Activated naive CD4-positive, alpha-beta T cell treated with anti-CD3 and anti-CD28 coated beads, Interleukin-2, amount 10 ng/mL, durations not matched to agents 7 days and 5 days (primary cell): ENCODE data around the gene KRT17.
"Not testable (repeated sequence)": the region's sequence is repeated elsewhere in the genome, so short reads cannot be mapped to it uniquely, and the experiment has no call there.

Source experiments
- CTCF ChIA-PET: fragments of 350-600 bp; sonication (Branson Sonifier 250); formaldehyde crosslinking; loops from one replicate; lab custom pipeline; 2021; ENCODE audit warnings: antibody characterized with exemption; lab: Charles Lee
- DNase-seq: peaks from one replicate; pipeline ENCODE4 v3.0.0-alpha.2; 2020
- H3K27ac Mint-ChIP-seq: one replicate; pipeline ENCODE4 v1.8.0; 2021; ENCODE audit warnings: mild to moderate bottlenecking, moderate library complexity, mixed read lengths
- H3K27me3 Mint-ChIP-seq: one replicate; pipeline ENCODE4 v1.8.0; 2021; ENCODE audit warnings: mild to moderate bottlenecking, mixed read lengths
- H3K36me3 Mint-ChIP-seq: one replicate; pipeline ENCODE4 v1.8.0; 2021; ENCODE audit warnings: mixed read lengths
- H3K4me1 Mint-ChIP-seq: one replicate; pipeline ENCODE4 v1.8.0; 2021; ENCODE audit warnings: mixed read lengths
- H3K4me3 Mint-ChIP-seq: one replicate; pipeline ENCODE4 v1.8.0; 2021; ENCODE audit warnings: mild to moderate bottlenecking, moderate library complexity, mixed read lengths
- H3K9me3 Mint-ChIP-seq: one replicate; pipeline ENCODE4 v1.8.0; 2021; ENCODE audit warnings: mixed read lengths

Gene KRT17

GRCh38 chr17:41649923-41650519 is 25.6 kb upstream of the KRT17 start:
- no peaks in the 10 kb centered on the region for H3K36me3 Mint-ChIP-seq
- H3K4me3 Mint-ChIP-seq, result no peak overlapping the region
- DNase-seq, result no peak
- peaks cover 17% of the 10 kb centered on the region for H3K27me3 Mint-ChIP-seq
- peaks cover 10% of the 10 kb centered on the region for H3K4me1 Mint-ChIP-seq
- no peak overlapping the region for H3K27ac Mint-ChIP-seq
- H3K9me3 Mint-ChIP-seq, result no peaks in the 10 kb centered on the region
- CTCF ChIA-PET, result interaction anchor here (0.7 to 13.3 kb wide), 6 partner anchors 10 to 799 kb away, joined by 3 to 311 read pairs (median 10); no protein-coding TSS in a partner anchor

GRCh38 chr17:41648411-41649195 is 24.2 kb upstream of the KRT17 start:
- Mint-ChIP-seq H3K27ac (no peak overlapping the region), H3K36me3 (no peaks in the 10 kb centered on the region), H3K4me3 (peak overlapping the region; percentile 46), H3K9me3 (no peaks in the 10 kb centered on the region), H3K4me1 (peaks cover 10% of the 10 kb centered on the region), H3K27me3 (peaks cover 20% of the 10 kb centered on the region)
- DNase-seq, result peak; percentile 88
- CTCF ChIA-PET, result interaction anchor here (0.6 to 13.3 kb wide), 29 partner anchors 9 to 1075 kb away, joined by 3 to 311 read pairs (median 4); partner anchors contain the start of gene KRT37

GRCh38 chr17:41647940-41648410 is 23.6 kb upstream of the KRT17 start:
- Mint-ChIP-seq H3K4me1 (peaks cover 10% of the 10 kb centered on the region), H3K36me3 (no peaks in the 10 kb centered on the region), H3K9me3 (no peaks in the 10 kb centered on the region), H3K27ac (no peak overlapping the region), H3K27me3 (peaks cover 22% of the 10 kb centered on the region), H3K4me3 (peak overlapping the region; percentile 46)
- CTCF ChIA-PET, result interaction anchor here (0.6 to 13.3 kb wide), 28 partner anchors 9 to 1074 kb away, joined by 3 to 311 read pairs (median 4); partner anchors contain the start of gene KRT37
- peak; percentile 91 for DNase-seq

- no peak for DNase-seq
- CTCF ChIA-PET, result interaction anchor here (0.7 to 13.3 kb wide), 13 partner anchors 10 to 849 kb away, joined by 3 to 311 read pairs (median 7); partner anchors contain the start of gene KRT37
- no peak overlapping the region for H3K27ac Mint-ChIP-seq
- H3K27me3 Mint-ChIP-seq, result peaks cover 23% of the 10 kb centered on the region
- no peak overlapping the region for H3K4me3 Mint-ChIP-seq
- peaks cover 10% of the 10 kb centered on the region for H3K4me1 Mint-ChIP-seq
- no peaks in the 10 kb centered on the region for H3K9me3 Mint-ChIP-seq
- H3K36me3 Mint-ChIP-seq, result no peaks in the 10 kb centered on the region
These were observed 22.9 kb upstream of the KRT17 start for GRCh38 chr17:41647038-41647813.

- DNase-seq, result no peak
- Mint-ChIP-seq H3K27ac (no peak overlapping the region), H3K4me1 (no peaks in the 10 kb centered on the region), H3K36me3 (no peaks in the 10 kb centered on the region), H3K9me3 (no peaks in the 10 kb centered on the region), H3K4me3 (no peak overlapping the region), H3K27me3 (peaks cover 10% of the 10 kb centered on the region)
- CTCF ChIA-PET, result no interaction called here
These were observed 18.1 kb upstream of the KRT17 start for GRCh38 chr17:41642252-41643156.

- not testable (repeated sequence) for H3K27me3 Mint-ChIP-seq, H3K4me3 Mint-ChIP-seq, H3K36me3 Mint-ChIP-seq, H3K4me1 Mint-ChIP-seq, H3K9me3 Mint-ChIP-seq, H3K27ac Mint-ChIP-seq, DNase-seq
- CTCF ChIA-PET, result interaction anchor here (0.7 to 1.4 kb wide), 5 partner anchors 9 to 92 kb away, joined by 3 to 5 read pairs (median 4); no protein-coding TSS in a partner anchor
These were observed 16.2 kb upstream of the KRT17 start for GRCh38 chr17:41640596-41640995.

GRCh38 chr17:41639492-41640473 is 15.4 kb upstream of the KRT17 start:
- DNase-seq, result no peak
- H3K4me3 Mint-ChIP-seq, result no peak overlapping the region
- CTCF ChIA-PET, result interaction anchor here (1.1 to 1.5 kb wide), 3 partner anchors 9 to 23 kb away, joined by 3 to 7 read pairs (median 3); no protein-coding TSS in a partner anchor

GRCh38 chr17:41638941-41639340 is 14.6 kb upstream of the KRT17 start:
- H3K27me3 Mint-ChIP-seq, result peaks cover 4% of the 10 kb centered on the region
- no peaks in the 10 kb centered on the region for H3K4me1 Mint-ChIP-seq
- no peaks in the 10 kb centered on the region for H3K36me3 Mint-ChIP-seq
- no peak overlapping the region for H3K4me3 Mint-ChIP-seq
- H3K9me3 Mint-ChIP-seq, result no peaks in the 10 kb centered on the region
- no peak for DNase-seq
- no peak overlapping the region for H3K27ac Mint-ChIP-seq
- CTCF ChIA-PET, result interaction anchor here (1.5 kb wide), 1 partner anchor 10 kb away, joined by 7 read pairs; no protein-coding TSS in a partner anchor

More at GRCh38 chr17:41639492-41640473, 15.4 kb upstream of the KRT17 start:
- H3K27me3 Mint-ChIP-seq, result peaks cover 7% of the 10 kb centered on the region
- H3K36me3 Mint-ChIP-seq, result no peaks in the 10 kb centered on the region
- no peak overlapping the region for H3K27ac Mint-ChIP-seq
- no peaks in the 10 kb centered on the region for H3K9me3 Mint-ChIP-seq
- no peaks in the 10 kb centered on the region for H3K4me1 Mint-ChIP-seq

- Mint-ChIP-seq H3K27ac (no peak overlapping the region), H3K27me3 (peaks cover 4% of the 10 kb centered on the region), H3K4me3 (no peak overlapping the region), H3K9me3 (no peaks in the 10 kb centered on the region), H3K36me3 (no peaks in the 10 kb centered on the region), H3K4me1 (no peaks in the 10 kb centered on the region)
- CTCF ChIA-PET, result interaction anchor here (2.8 kb wide), 1 partner anchor 11 kb away, joined by 15 read pairs; no protein-coding TSS in a partner anchor
- DNase-seq, result no peak
These were observed 13.8 kb upstream of the KRT17 start for GRCh38 chr17:41638194-41638593.

GRCh38 chr17:41636652-41637051 is 12.3 kb upstream of the KRT17 start:
- Mint-ChIP-seq H3K9me3 (no peaks in the 10 kb centered on the region), H3K4me1 (no peaks in the 10 kb centered on the region), H3K27ac (no peak overlapping the region), H3K4me3 (no peak overlapping the region), H3K27me3 (no peaks in the 10 kb centered on the region), H3K36me3 (no peaks in the 10 kb centered on the region)
- CTCF ChIA-PET, result interaction anchor here (1.1 to 2.8 kb wide), 3 partner anchors 12 to 87 kb away, joined by 3 to 15 read pairs (median 8); no protein-coding TSS in a partner anchor
- no peak for DNase-seq

GRCh38 chr17:41635121-41636097 is 11.0 kb upstream of the KRT17 start:
- Mint-ChIP-seq H3K9me3 (no peaks in the 10 kb centered on the region), H3K4me1 (no peaks in the 10 kb centered on the region), H3K27ac (no peak overlapping the region), H3K27me3 (no peaks in the 10 kb centered on the region), H3K36me3 (no peaks in the 10 kb centered on the region), H3K4me3 (no peak overlapping the region)
- CTCF ChIA-PET, result interaction anchor here (1.1 to 2.8 kb wide), 3 partner anchors 13 to 86 kb away, joined by 3 to 15 read pairs (median 3); no protein-coding TSS in a partner anchor
- no peak for DNase-seq
